GM12872 (cell line): ENCODE results near the gene KLK6.

Experiments used
- TF ChIP-seq, protein P1 (sequence below): IDR thresholded peaks from 3 replicates; pipeline ENCODE4 v1.5.1; 2011; ENCODE audit warnings: low read depth, mild to moderate bottlenecking, low read length, moderate library complexity; ENCODE audit not compliant: insufficient read depth

KLK6 gene

DNA sequence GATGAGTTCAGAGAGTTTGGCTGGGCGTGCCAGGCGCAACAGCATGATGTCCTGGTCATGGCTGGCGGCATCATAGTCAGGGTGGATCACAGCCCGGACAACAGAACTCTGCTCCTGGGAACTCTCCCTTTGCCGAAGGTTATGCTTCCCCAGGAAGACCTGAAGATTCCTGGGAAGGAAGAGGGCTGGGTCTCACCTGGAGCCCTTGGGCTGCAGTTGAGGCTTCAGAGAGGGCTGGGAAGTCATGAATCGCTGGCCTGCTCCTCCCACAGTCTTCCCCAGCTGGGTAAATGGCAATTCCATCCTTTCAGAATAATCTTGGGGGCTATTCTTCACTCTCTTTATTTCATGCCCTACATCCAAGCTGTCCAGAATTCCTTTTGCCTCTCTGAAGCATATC is 6.0 kb downstream of the KLK6 start:
- TF ChIP-seq, protein P1, sequence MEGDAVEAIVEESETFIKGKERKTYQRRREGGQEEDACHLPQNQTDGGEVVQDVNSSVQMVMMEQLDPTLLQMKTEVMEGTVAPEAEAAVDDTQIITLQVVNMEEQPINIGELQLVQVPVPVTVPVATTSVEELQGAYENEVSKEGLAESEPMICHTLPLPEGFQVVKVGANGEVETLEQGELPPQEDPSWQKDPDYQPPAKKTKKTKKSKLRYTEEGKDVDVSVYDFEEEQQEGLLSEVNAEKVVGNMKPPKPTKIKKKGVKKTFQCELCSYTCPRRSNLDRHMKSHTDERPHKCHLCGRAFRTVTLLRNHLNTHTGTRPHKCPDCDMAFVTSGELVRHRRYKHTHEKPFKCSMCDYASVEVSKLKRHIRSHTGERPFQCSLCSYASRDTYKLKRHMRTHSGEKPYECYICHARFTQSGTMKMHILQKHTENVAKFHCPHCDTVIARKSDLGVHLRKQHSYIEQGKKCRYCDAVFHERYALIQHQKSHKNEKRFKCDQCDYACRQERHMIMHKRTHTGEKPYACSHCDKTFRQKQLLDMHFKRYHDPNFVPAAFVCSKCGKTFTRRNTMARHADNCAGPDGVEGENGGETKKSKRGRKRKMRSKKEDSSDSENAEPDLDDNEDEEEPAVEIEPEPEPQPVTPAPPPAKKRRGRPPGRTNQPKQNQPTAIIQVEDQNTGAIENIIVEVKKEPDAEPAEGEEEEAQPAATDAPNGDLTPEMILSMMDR = no peak

DNA sequence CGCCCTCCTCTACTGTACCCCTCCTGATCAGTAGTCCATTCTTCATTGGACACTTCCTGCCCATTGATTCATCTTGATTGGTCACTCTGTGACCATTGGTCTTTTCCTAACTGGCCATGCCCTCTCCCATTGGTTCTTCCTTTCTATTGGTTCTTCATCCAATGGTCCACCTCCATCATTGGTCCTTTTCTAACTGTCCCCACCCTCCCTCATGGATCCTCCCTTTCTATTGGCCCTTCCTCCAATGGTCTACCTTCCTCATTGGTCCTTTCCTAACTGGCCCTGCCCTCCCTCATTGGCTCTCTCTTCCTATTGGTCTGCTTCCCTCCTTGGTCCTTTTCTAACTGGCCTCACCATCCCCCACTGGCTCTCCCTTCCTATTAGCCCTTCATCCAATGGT is 7.1 kb downstream of the KLK6 start:
- TF ChIP-seq, protein P1 = no peak

DNA sequence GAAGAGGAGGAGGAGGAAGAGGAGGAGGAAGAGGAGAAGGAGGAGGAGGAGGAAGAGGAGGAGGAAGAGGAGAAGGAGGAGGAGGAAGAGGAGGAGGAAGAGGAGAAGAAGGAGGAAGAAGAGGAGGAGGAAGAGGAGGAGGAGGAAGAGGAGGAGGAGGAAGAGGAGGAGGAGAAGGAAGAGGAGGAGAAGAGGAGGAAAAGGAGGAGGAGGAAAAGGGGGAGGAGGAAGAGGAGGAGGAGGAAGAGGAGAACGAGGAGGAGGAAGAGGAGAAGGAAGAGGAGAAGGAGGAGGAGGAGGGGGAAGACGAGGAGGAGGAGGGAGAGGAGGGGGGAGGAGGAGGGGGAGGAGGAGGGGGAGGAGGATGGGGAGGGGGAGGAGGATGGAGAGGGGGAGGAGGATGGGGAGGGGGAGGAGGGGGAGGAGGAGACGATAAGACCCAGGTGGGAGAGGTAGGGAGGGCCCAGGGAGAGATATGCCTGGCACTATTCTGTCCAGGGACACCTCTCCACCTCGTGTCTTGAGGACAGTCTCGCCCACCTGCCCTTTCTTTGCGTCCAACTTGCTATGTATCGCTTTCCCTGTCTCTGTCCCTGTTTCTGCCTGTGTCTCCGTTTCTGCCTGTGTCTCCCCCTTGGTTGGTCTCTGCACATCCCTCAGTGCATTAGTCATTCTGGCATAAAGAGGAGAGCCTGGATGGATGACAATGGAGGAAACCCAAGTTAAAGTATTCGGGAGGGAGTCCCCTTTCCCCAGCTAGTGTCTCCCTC is 9.5 kb downstream of the KLK6 start:
- TF ChIP-seq, protein P1 = no peak

DNA sequence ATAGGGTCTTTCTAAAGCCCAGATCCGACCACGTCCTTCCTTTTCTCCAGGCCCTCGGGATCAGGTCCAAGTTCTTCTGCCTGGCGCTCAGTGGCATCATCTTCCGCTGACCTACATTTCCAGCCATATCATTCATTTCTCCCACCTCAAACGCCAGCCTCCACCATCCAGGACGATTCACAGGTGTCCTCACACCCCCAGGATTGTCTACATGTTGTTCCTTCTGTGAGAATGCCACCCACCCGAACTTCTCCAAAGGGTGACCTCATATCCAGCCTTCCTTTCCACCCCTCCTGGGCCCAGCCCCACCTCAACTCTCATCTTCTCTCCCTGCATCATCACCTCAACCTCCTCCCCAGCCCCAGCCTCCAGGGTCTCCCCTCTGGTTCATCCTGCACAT is 11.8 kb downstream of the KLK6 start:
- TF ChIP-seq, protein P1 = no peak

DNA sequence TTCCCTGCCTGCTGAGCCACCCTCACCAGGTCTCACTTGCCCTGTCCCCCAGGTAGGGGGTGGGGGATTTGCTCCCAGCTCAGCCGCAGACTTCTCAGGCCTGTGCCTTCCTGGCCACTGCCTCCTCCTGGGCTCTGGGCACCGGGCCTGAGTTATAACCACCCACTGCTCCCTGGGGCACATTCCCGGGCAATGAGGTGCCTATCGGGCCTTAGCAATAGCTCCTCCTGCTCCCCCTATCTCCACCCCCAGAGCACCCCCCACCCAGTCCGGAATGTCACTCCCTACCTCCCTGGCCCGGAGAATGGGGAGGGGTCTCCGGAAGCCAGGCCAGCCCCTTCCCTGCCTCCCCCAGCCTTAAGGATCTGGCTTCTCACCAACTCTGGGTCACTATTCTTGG is 16.5 kb downstream of the KLK6 start, which contains the start of gene KLK5:
Gene KLK5 (minus strand): TSS at position 129 of the 400 bp plus-strand sequence. CDS start 381 bp downstream, outside the sequence.
- TF ChIP-seq, protein P1 = no peak

DNA sequence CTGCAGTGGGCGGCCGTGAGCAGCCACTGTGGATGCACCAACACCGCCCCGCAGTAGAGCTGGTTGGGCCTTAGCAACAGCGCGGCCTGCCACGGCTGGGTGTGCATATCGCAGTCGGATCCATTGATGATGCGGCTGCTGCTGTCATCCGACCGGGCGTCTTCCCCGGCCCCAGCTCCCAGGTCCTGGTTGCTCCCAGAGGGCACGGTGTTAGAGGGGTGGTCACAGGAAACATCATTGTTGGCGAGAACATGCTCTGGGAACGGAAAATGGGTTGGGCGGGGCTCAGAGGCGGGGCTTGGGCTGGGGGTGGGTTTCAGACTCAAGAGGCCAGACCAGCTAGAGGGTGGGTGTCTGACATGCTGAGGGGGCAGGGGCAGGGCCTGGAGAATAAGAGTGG is 19.5 kb downstream of the KLK6 start:
- TF ChIP-seq, protein P1 = no peak

DNA sequence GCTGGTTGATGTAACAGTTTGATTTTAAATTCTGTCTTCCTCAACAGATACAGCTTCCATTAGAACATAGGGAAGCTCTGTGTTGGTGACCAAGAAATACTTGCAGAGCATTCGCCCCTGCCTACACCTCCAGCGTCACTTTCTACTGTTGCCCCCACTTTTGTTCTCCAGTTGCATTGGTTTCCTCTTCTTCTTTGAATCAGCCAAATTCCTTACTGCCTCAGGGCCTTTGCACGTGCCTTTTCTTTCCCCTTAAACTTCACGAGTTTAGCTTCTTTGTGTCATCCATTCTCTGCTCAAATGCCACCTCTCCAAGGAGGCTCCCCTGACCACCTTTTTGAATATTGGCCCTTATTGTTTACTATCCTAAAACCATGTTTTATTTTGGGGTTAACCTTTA is 22.3 kb downstream of the KLK6 start:
- TF ChIP-seq, protein P1 = no peak

DNA sequence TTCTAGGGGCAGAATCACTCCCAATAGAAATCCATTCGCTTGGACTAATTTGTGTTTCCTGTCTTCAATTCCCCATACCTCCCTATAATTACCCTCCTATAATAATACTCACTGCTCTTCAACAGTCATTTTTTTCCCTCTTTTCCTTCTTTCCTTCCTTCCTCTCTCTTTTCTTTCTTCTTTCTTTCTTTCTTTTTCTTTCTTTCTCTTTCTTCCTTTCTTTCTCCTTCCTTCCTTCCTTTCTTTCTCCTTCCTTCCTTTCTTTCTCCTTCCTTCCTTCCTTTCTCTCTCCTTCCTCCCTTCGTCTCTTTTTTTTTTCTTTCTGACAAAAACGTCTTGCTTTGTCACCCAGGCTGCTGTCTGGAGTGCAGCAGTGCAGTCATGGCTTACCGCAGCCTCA is 24.6 kb downstream of the KLK6 start:
- TF ChIP-seq, protein P1 = no peak
